IPS-20b (cell line): ENCODE measurements around the gene DLST.

Experiments
- H3K27ac ChIP-seq: one replicate; pipeline ENCODE4 v1.5.1; 2013; ENCODE audit warnings: low read length
- H3K27me3 ChIP-seq: 2 replicates; pipeline ENCODE4 v1.6.1; 2013; ENCODE audit warnings: mild to moderate bottlenecking, low read length, inconsistent platforms; ENCODE audit not compliant: insufficient read depth
- H3K36me3 ChIP-seq: 2 replicates; pipeline ENCODE4 v1.6.1; 2013; ENCODE audit warnings: low read depth, mild to moderate bottlenecking, inconsistent platforms, low read length, moderate library complexity; ENCODE audit not compliant: insufficient read depth
- H3K4me1 ChIP-seq: 2 replicates; pipeline ENCODE4 v1.6.1; 2013; ENCODE audit warnings: mild to moderate bottlenecking, control low read depth, inconsistent platforms, low read length, moderate library complexity; ENCODE audit not compliant: insufficient read depth
- H3K4me3 ChIP-seq: 2 replicates; pipeline ENCODE4 v1.5.1; 2013; ENCODE audit warnings: mild to moderate bottlenecking, low read length, inconsistent platforms
- H3K9ac ChIP-seq: 2 replicates; pipeline ENCODE4 v1.6.1; 2013; ENCODE audit warnings: low read depth, mild to moderate bottlenecking, inconsistent platforms, low read length, moderate library complexity
- H3K9me3 ChIP-seq: 2 replicates; pipeline ENCODE4 v1.6.1; 2013; ENCODE audit warnings: mild to moderate bottlenecking, low read depth, low read length, inconsistent platforms; ENCODE audit not compliant: insufficient read depth

Gene DLST

GRCh38 chr14:74846968-74847665 is 34.6 kb upstream of the DLST start:
- Histone ChIP-seq H3K4me3 (no peak overlapping the region), H3K27me3 (no peaks in the 10 kb centered on the region), H3K27ac (no peak overlapping the region), H3K9ac (no peak overlapping the region), H3K36me3 (no peaks in the 10 kb centered on the region), H3K4me1 (no peaks in the 10 kb centered on the region), H3K9me3 (no peaks in the 10 kb centered on the region)

- no peak overlapping the region for H3K27ac ChIP-seq
- H3K4me1 ChIP-seq = no peaks in the 10 kb centered on the region
- no peaks in the 10 kb centered on the region for H3K9me3 ChIP-seq
- no peaks in the 10 kb centered on the region for H3K27me3 ChIP-seq
- no peak overlapping the region for H3K9ac ChIP-seq
- no peaks in the 10 kb centered on the region for H3K36me3 ChIP-seq
- no peak overlapping the region for H3K4me3 ChIP-seq
These were observed 32.9 kb upstream of the DLST start for GRCh38 chr14:74848768-74849167.

GRCh38 chr14:74852922-74853530 is 28.7 kb upstream of the DLST start:
- no peak overlapping the region for H3K4me3 ChIP-seq
- no peaks in the 10 kb centered on the region for H3K36me3 ChIP-seq
- H3K27me3 ChIP-seq = no peaks in the 10 kb centered on the region
- H3K4me1 ChIP-seq = no peaks in the 10 kb centered on the region
- no peaks in the 10 kb centered on the region for H3K9me3 ChIP-seq
- no peak overlapping the region for H3K27ac ChIP-seq
- no peak overlapping the region for H3K9ac ChIP-seq

DNA sequence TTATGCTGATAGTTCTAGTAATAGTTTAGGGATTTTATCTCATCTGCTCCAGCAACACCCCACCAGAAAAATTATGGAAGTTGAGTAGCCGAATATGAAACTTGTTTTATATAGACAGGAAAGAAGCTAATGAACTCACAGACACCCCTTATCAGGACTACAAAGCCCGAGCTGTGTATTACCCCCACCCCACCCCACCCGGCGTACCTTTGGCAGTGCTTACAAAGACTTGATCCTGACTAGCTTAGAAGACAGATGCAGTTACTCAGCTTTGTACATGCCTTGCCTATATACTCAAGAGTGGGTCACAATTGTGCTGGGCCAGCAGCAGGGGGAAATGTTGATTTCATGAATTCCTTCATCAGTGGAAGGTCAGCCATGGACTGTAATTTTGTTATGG is 28.1 kb upstream of the DLST start:
- no peak overlapping the region for H3K4me3 ChIP-seq
- H3K9me3 ChIP-seq = no peaks in the 10 kb centered on the region
- no peaks in the 10 kb centered on the region for H3K4me1 ChIP-seq
- no peak overlapping the region for H3K9ac ChIP-seq
- H3K27me3 ChIP-seq = no peaks in the 10 kb centered on the region
- no peaks in the 10 kb centered on the region for H3K36me3 ChIP-seq
- no peak overlapping the region for H3K27ac ChIP-seq

- H3K4me3 ChIP-seq = no peak overlapping the region
- H3K36me3 ChIP-seq = no peaks in the 10 kb centered on the region
- no peak overlapping the region for H3K9ac ChIP-seq
- no peaks in the 10 kb centered on the region for H3K4me1 ChIP-seq
- no peaks in the 10 kb centered on the region for H3K27me3 ChIP-seq
- no peaks in the 10 kb centered on the region for H3K9me3 ChIP-seq
- H3K27ac ChIP-seq = no peak overlapping the region
These were observed 26.7 kb upstream of the DLST start for GRCh38 chr14:74855021-74855420.

DNA sequence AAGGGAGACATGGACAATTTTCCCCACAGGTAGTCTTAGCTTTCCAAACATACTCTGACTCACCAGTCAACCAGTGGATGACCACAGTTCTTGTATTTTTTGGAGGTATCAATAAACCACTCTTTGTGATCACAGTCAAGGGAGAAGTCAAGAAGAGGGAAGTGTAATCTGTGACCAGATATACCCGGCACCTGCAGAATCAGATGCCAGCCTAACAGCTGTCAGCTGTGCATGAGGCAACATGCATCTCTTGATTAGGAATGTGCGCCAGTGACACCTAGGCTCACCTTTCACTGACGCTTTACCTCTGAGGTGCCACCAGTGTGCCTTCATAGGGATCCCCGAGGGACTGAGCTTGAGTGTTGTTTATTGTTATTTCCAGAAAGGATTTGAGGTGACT is 25.8 kb upstream of the DLST start:
- H3K4me1 ChIP-seq = no peaks in the 10 kb centered on the region

DNA sequence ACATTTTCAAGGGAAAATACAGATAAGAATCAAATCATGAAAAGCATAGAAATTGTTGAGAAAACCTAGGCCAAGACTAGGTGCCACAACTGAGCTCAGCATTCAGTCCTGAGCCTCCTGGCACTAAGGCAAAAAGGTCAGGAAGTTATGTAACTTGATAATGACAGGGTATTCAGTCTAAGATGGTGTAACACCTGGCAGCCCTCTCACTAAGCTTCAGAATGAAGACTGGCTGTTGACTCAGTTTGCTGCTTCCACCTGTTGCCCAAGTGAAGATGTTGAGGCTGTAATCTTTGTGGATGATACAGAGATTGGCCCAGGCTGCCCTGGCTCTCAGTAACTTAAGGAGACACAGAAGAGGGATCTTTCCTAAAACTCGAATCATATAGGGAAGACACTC is 25.4 kb upstream of the DLST start:
- Histone ChIP-seq H3K9ac (no peak overlapping the region), H3K4me3 (no peak overlapping the region), H3K36me3 (no peaks in the 10 kb centered on the region), H3K4me1 (no peaks in the 10 kb centered on the region), H3K9me3 (no peaks in the 10 kb centered on the region), H3K27me3 (no peaks in the 10 kb centered on the region), H3K27ac (no peak overlapping the region)

More for the DNA sequence above, 25.8 kb upstream of the DLST start:
- H3K36me3 ChIP-seq = no peaks in the 10 kb centered on the region
- no peak overlapping the region for H3K4me3 ChIP-seq
- H3K9me3 ChIP-seq = no peaks in the 10 kb centered on the region
- H3K27ac ChIP-seq = no peak overlapping the region
- H3K9ac ChIP-seq = no peak overlapping the region
- no peaks in the 10 kb centered on the region for H3K27me3 ChIP-seq

DNA sequence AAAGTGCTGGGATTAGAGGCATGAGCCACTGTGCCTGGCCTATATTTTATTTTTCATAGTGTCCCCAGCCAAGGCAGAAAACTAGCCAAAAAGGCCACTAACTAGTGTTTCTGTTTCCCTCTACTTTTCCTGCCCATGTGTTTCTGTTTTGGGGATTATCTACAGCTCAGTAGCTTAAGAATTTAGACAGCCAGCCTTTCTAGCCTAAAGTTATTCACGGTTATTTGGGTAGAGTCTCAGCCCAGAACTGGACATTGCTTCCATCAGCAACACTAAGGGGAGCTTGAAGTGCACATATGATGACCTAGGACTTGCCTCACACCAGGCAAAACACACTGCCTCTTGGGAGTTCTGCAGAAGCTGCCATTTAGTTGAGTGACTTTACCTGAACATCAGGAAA is 23.7 kb upstream of the DLST start:
- H3K9me3 ChIP-seq = no peaks in the 10 kb centered on the region
- H3K4me1 ChIP-seq = no peaks in the 10 kb centered on the region
- H3K36me3 ChIP-seq = no peaks in the 10 kb centered on the region
- no peak overlapping the region for H3K4me3 ChIP-seq
- H3K27me3 ChIP-seq = no peaks in the 10 kb centered on the region
- H3K27ac ChIP-seq = no peak overlapping the region
- H3K9ac ChIP-seq = no peak overlapping the region

- H3K4me1 ChIP-seq = no peaks in the 10 kb centered on the region
- no peak overlapping the region for H3K4me3 ChIP-seq
- no peaks in the 10 kb centered on the region for H3K27me3 ChIP-seq
- no peaks in the 10 kb centered on the region for H3K9me3 ChIP-seq
- no peak overlapping the region for H3K9ac ChIP-seq
- H3K36me3 ChIP-seq = no peaks in the 10 kb centered on the region
- no peak overlapping the region for H3K27ac ChIP-seq
These were observed 21.8 kb upstream of the DLST start for GRCh38 chr14:74859757-74860552.

DNA sequence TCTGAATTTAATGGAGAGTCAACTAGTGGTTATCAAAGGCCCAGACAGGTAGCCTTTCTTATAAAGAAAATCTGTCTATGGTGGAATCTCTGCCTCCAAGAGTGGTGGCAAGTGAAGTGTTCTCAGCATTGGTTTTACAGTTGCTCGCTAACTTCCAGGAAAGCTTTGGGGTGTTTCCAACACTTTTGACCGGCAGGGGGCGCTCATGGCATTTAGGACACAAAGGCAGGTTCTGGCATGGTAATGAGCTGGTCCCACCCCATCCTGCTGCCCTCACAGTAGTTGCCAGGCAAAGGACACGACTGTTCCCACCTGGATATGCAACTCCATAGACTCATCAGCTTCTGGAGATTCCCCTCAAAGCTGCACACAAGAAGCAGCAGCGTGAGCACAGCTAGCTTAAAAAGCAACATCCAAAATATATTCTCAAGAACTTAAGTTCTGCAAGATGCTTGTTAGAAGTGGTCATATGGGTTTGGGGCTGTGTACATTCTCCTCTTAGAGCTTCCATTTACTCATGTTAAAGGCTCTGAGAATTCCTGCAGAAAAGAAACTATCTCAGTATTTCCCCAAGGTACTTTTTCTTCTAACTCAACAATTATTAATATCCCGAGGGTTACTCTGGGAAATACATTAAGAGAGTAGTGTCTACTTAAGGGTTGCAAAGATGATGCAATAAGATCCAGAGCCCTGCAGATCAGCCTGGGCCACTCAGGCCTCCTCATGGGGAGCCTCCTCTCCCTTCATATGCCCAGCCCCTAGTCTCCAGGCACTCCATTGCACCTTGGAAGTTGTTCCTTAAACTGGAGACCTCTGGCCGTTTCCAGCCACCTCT is 20.6 kb upstream of the DLST start:
- Histone ChIP-seq H3K4me3 (no peak overlapping the region), H3K27ac (no peak overlapping the region), H3K4me1 (no peaks in the 10 kb centered on the region), H3K36me3 (no peaks in the 10 kb centered on the region), H3K9me3 (no peaks in the 10 kb centered on the region), H3K27me3 (no peaks in the 10 kb centered on the region), H3K9ac (no peak overlapping the region)

DNA sequence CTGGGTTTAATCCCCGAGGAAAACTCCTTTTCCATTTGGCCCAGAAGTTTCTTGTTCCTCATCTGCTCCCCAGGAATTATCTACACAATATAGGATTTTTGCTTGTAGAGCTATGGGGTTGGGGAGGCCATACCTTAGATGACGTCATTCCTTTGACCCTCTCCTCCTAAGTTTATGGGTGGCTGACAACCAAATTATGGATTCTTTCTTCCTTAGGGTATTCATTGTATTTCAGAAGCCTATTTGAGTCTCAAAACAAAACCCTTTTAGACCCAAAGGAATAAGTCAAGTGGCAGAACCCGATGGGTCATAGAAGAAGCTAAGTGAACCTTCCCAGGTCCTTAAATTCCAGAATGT is 20.0 kb upstream of the DLST start:
- no peaks in the 10 kb centered on the region for H3K4me1 ChIP-seq
- no peaks in the 10 kb centered on the region for H3K36me3 ChIP-seq
- H3K9ac ChIP-seq = no peak overlapping the region
- H3K4me3 ChIP-seq = no peak overlapping the region
- no peak overlapping the region for H3K27ac ChIP-seq
- no peaks in the 10 kb centered on the region for H3K9me3 ChIP-seq
- H3K27me3 ChIP-seq = no peaks in the 10 kb centered on the region; the same call in 1 of the 2 replicates
